ENCODE results near the gene FOXD1. TPM values are rescaled to one million over a fixed set of nuclear protein-coding genes. Genes with fewer than 3 reads are reported as not detected.

FOXD1 gene
- polyA plus RNA-seq, 1 donor (not counting 4 experiments of a cell fraction or from before 2014, with no cell fraction given): 7.0 TPM

- H3K9ac ChIP-seq (ENCODE audit: control insufficient read depth, extremely low read depth, insufficient read depth, low read length): no peak overlapping the region
- DNase-seq (ENCODE audit: low read depth, low spot score) (peak; percentile 71), FAIRE-seq (peak; percentile 97)
- dilution Hi-C loops (cut with MboI; ENCODE audit: extremely low pct_ligation_motif_present, low sequenced_read_pairs): no loop called here
- no peak overlapping the region for H3K4me2 ChIP-seq (ENCODE audit: control insufficient read depth, extremely low read depth, insufficient read depth, low read depth, low read length)
- no peaks in the 10 kb centered on the region for H3K36me3 ChIP-seq (ENCODE audit: control insufficient read depth in 2 of 2, extremely low read depth in 1 of 2, insufficient read depth in 2 of 2, low read length in 2 of 2)
- H3K4me1 ChIP-seq (ENCODE audit: control insufficient read depth, extremely low read depth, insufficient read depth, low read length): peaks cover 13% of the 10 kb centered on the region
- TF ChIP-seq EZH2 (IDR thresholded peaks at IDR 0.05; ENCODE audit: low read length): no peak
- TF ChIP-seq CTCF (optimal IDR thresholded peaks at IDR 0.05 in 1 of 3, IDR thresholded peaks at IDR 0.05 in 1 of 3, conservative IDR thresholded peaks at IDR 0.05 in 1 of 3; ENCODE audit: extremely low read depth in 1 of 3, insufficient read depth in 2 of 3, low read length in 3 of 3): no peak
- peak overlapping the region; percentile 40 for H2AFZ ChIP-seq (ENCODE audit: control insufficient read depth, low read length)
- H3K79me2 ChIP-seq (ENCODE audit: control insufficient read depth, insufficient read depth, low read length): no peaks in the 10 kb centered on the region
- no peaks in the 10 kb centered on the region for H3K9me3 ChIP-seq (ENCODE audit: control insufficient read depth, low read depth, low read length)
- no peak overlapping the region for H3K4me3 ChIP-seq (ENCODE audit: control insufficient read depth in 2 of 3, extremely low read depth in 1 of 3, insufficient read depth in 2 of 3, low read depth in 1 of 3, low read length in 3 of 3)
- no peaks in the 10 kb centered on the region for H3K9me1 ChIP-seq (ENCODE audit: control insufficient read depth, extremely low read depth, insufficient read depth, low read length)
- no peaks in the 10 kb centered on the region for H3K27me3 ChIP-seq (ENCODE audit: control insufficient read depth, extremely low read depth, insufficient read depth, low read length)
- no peak overlapping the region for H3K27ac ChIP-seq (ENCODE audit: control insufficient read depth, insufficient read depth, low read length)
- H4K20me1 ChIP-seq (ENCODE audit: control insufficient read depth, extremely low read depth, insufficient read depth, low read length): no peaks in the 10 kb centered on the region
Measured at GRCh38 chr5:73426034-73426433, 22.5 kb downstream of the FOXD1 start.

DNA sequence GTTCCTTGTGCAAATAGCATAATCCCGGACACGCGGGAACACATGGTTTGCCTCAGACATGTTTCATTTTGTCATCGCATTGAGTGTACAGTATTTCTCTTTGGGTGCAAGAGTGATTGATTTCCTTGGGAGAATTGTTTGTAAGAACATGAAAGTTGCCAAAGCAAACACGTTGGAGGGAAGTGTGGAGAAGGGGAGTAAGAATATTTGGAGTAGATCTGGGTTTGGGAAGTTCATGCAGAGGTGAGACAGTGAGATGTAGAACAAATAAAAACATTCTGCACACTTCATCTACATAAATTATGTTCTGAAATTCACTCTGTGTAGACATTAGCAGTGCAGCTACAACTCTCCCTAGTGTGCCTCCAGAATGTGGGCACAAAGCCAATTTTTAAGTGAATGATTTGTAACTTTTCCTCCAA lies 24.0 kb downstream of the FOXD1 start:
- H3K27me3 ChIP-seq (ENCODE audit: control insufficient read depth, extremely low read depth, insufficient read depth, low read length): peaks cover 8% of the 10 kb centered on the region
- dilution Hi-C loops (cut with MboI; ENCODE audit: extremely low pct_ligation_motif_present, low sequenced_read_pairs): no loop called here
- no peaks in the 10 kb centered on the region for H3K36me3 ChIP-seq (ENCODE audit: control insufficient read depth in 2 of 2, extremely low read depth in 1 of 2, insufficient read depth in 2 of 2, low read length in 2 of 2)

More for the DNA sequence above, 24.0 kb downstream of the FOXD1 start:
- no peak for FAIRE-seq
- H3K4me2 ChIP-seq (ENCODE audit: control insufficient read depth, extremely low read depth, insufficient read depth, low read depth, low read length): no peak overlapping the region
- no peaks in the 10 kb centered on the region for H4K20me1 ChIP-seq (ENCODE audit: control insufficient read depth, extremely low read depth, insufficient read depth, low read length)
- H3K4me3 ChIP-seq (ENCODE audit: control insufficient read depth in 2 of 3, extremely low read depth in 1 of 3, insufficient read depth in 2 of 3, low read depth in 1 of 3, low read length in 3 of 3): no peak overlapping the region
- H3K9ac ChIP-seq (ENCODE audit: control insufficient read depth, extremely low read depth, insufficient read depth, low read length): no peak overlapping the region
- H2AFZ ChIP-seq (ENCODE audit: control insufficient read depth, low read length): peak overlapping the region; percentile 31
- no peaks in the 10 kb centered on the region for H3K9me1 ChIP-seq (ENCODE audit: control insufficient read depth, extremely low read depth, insufficient read depth, low read length)
- DNase-seq (ENCODE audit: low read depth, low spot score): no peak
- TF ChIP-seq CTCF (optimal IDR thresholded peaks at IDR 0.05 in 1 of 3, IDR thresholded peaks at IDR 0.05 in 1 of 3, conservative IDR thresholded peaks at IDR 0.05 in 1 of 3; ENCODE audit: extremely low read depth in 1 of 3, insufficient read depth in 2 of 3, low read length in 3 of 3): no peak
- TF ChIP-seq EZH2 (IDR thresholded peaks at IDR 0.05; ENCODE audit: low read length): no peak
- no peaks in the 10 kb centered on the region for H3K9me3 ChIP-seq (ENCODE audit: control insufficient read depth, low read depth, low read length)
- H3K79me2 ChIP-seq (ENCODE audit: control insufficient read depth, insufficient read depth, low read length): no peaks in the 10 kb centered on the region
- peaks cover 21% of the 10 kb centered on the region for H3K4me1 ChIP-seq (ENCODE audit: control insufficient read depth, extremely low read depth, insufficient read depth, low read length)
- no peak overlapping the region for H3K27ac ChIP-seq (ENCODE audit: control insufficient read depth, insufficient read depth, low read length)

Measured in keratinocyte (primary cell).